HepG2 (cell line): Measurements from ENCODE around the gene PLK2. TPM values are rescaled to one million over a fixed set of nuclear protein-coding genes. Genes with fewer than 3 reads are reported as not detected.
A peak's percentile ranks its signal among the peaks of the same experiment; 100 is the strongest.

Experiments
- BORCS8-MEF2B ChIP-seq: sonication (generic); formaldehyde crosslinking; IDR thresholded peaks from 2 replicates; pipeline ENCODE4 v1.8.0; 2022; ENCODE audit warnings: mild to moderate bottlenecking, missing genetic modification reagents
- BRF2 ChIP-seq: sonication (generic); formaldehyde crosslinking; IDR thresholded peaks from 2 replicates; pipeline ENCODE4 v1.8.1; 2022; ENCODE audit warnings: mild to moderate bottlenecking, missing genetic modification reagents
- KDM1A ChIP-seq: IDR thresholded peaks from 2 replicates; pipeline ENCODE4 v1.6.1; 2016; ENCODE audit warnings: missing compliant biosample characterization
- KDM3A ChIP-seq: IDR thresholded peaks from 2 replicates; pipeline ENCODE4 v1.6.1; 2018; ENCODE audit warnings: low read depth, missing compliant biosample characterization
- KDM5B ChIP-seq: sonication (generic); formaldehyde crosslinking; IDR thresholded peaks from 2 replicates; pipeline ENCODE4 v1.4.0; 2020; ENCODE audit warnings: missing genetic modification reagents, mild to moderate bottlenecking, borderline replicate concordance
- MTF2 ChIP-seq: sonication (generic); formaldehyde crosslinking; IDR thresholded peaks from 2 replicates; pipeline ENCODE4 v1.5.0; 2020; ENCODE audit warnings: missing genetic modification reagents, borderline replicate concordance
- MYC ChIP-seq: sonication (generic); formaldehyde crosslinking; IDR thresholded peaks from 2 replicates; pipeline ENCODE4 v1.9.0; 2021; ENCODE audit warnings: missing genetic modification reagents, borderline replicate concordance
- NCOA1 ChIP-seq: sonication (generic); formaldehyde crosslinking; IDR thresholded peaks from 2 replicates; pipeline ENCODE4 v1.9.0; 2021; ENCODE audit warnings: missing genetic modification reagents
- NRL ChIP-seq: sonication (generic); formaldehyde crosslinking; IDR thresholded peaks from 2 replicates; pipeline ENCODE4 v1.5.0; 2020; ENCODE audit warnings: missing genetic modification reagents, mild to moderate bottlenecking, moderate library complexity, borderline replicate concordance
- POLR2G ChIP-seq: fragments of 200-400 bp; formaldehyde crosslinking; IDR thresholded peaks from 2 replicates; pipeline ENCODE4 v1.6.1; 2018; ENCODE audit warnings: mild to moderate bottlenecking, low read depth, low read length, moderate library complexity
- SALL2 ChIP-seq: sonication (generic); formaldehyde crosslinking; IDR thresholded peaks from 2 replicates; pipeline ENCODE4 v1.8.1; 2023; ENCODE audit warnings: mild to moderate bottlenecking, missing genetic modification reagents, inconsistent platforms
- SKI ChIP-seq: fragments of 450-650 bp; IDR thresholded peaks from one replicate; pipeline ENCODE4 v1.6.1; 2018; ENCODE audit warnings: mild to moderate bottlenecking; ENCODE audit not compliant: partially characterized antibody
- TFDP1 ChIP-seq: IDR thresholded peaks from 2 replicates; pipeline ENCODE4 v1.6.1; 2016; ENCODE audit warnings: missing compliant biosample characterization, missing genetic modification reagents, borderline replicate concordance
- ZFP36 ChIP-seq: fragments of 150-350 bp; IDR thresholded peaks from 2 replicates; pipeline ENCODE4 v1.6.1; 2018; ENCODE audit warnings: borderline replicate concordance, low read length, low read depth; ENCODE audit not compliant: partially characterized antibody
- ZNF512 ChIP-seq: sonication (generic); formaldehyde crosslinking; IDR thresholded peaks from 2 replicates; pipeline ENCODE4 v1.4.0; 2020; ENCODE audit warnings: mild to moderate bottlenecking, missing genetic modification reagents
- ZNF605 ChIP-seq: sonication (generic); formaldehyde crosslinking; IDR thresholded peaks from 2 replicates; pipeline ENCODE4 v1.8.0; 2022; ENCODE audit warnings: mild to moderate bottlenecking, missing genetic modification reagents
- ZNF740 ChIP-seq: sonication (generic); formaldehyde crosslinking; IDR thresholded peaks from 2 replicates; pipeline ENCODE4 v1.4.0; 2020; ENCODE audit warnings: missing genetic modification reagents
- polyA plus RNA-seq, 8 experiments: library from polyadenylated mRNA; depleted of rRNA in 3 of 8; stranded (reverse) in 7 of 8; unstranded in 1 of 8; fragments of >200 nt; fragmentation: Illumina TruSeq in 4 of 8; extraction: Trizol in 4 of 8; gene quantifications; 2 replicates each; pipeline versions ENCODE4 v1.2.1 to v1.2.3, GENCODE V29; 2011 to 2016; ENCODE audit warnings: low read depth in 4 of 8, missing spikeins in 1 of 8, mixed read lengths in 1 of 8; ENCODE audit not compliant: insufficient read depth in 1 of 8
- total RNA-seq, 5 experiments: library from RNA; depleted of rRNA; stranded (reverse); fragments of >200 nt; fragmentation: Illumina TruSeq; extraction: Trizol; gene quantifications; 2 replicates each; pipeline ENCODE4 v1.2.3, GENCODE V29; 2016; ENCODE audit warnings: low read depth in 1 of 5
- TF ChIP-seq, protein P1 (sequence below): sonication (generic); formaldehyde crosslinking; IDR thresholded peaks from 2 replicates; pipeline ENCODE4 v1.5.0; 2020; ENCODE audit warnings: missing genetic modification reagents, mild to moderate bottlenecking, borderline replicate concordance
- TF ChIP-seq, protein P2 (sequence below): sonication (generic); formaldehyde crosslinking; IDR thresholded peaks from 2 replicates; pipeline ENCODE4 v1.5.1; 2020; ENCODE audit warnings: missing genetic modification reagents, mild to moderate bottlenecking, borderline replicate concordance
- TF ChIP-seq, protein P3 (sequence below): sonication (generic); formaldehyde crosslinking; IDR thresholded peaks from 2 replicates; pipeline ENCODE4 v1.8.1; 2023; ENCODE audit warnings: mild to moderate bottlenecking, missing genetic modification reagents

The PLK2 gene
- total and polyA plus RNA-seq, 2 of the 13 experiments (the other 11 are each of a cell fraction or from before 2014, with no cell fraction given) = 9.6 to 29.6 TPM

DNA sequence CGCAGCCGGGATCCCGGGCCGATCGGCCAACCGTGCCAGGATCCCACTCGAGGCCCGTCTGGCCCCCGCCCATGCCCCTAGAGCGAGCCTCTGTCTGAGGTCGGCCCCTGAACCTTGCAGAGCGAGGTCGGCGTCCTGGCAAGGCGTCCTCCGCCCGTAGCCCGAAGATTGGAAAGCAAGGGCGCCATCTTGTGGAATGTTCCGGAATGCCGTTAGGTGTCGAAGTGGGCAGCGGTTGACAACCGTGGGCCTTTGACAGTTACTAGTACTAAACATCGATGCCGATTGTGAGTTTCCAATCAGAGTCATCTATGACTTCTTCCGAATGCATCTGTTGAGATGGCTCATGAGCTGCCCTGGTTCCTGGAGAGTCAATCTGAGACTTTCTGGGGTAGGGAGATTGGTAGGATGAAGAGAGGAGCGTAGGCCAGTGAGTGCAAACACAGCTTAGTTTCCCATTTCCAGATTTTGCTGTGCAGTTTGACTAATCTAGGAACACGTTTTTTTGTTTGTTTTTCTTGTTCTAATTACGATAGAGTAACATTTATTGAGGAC, 923 bp upstream of the PLK2 start (continued):
- 0 out of 2 replicates have a peak, but pooled peaks have one; percentile 26 for TF ChIP-seq ZNF740 (CRISPR knock-in tag)
- no peak for TF ChIP-seq KDM1A (CRISPR knock-in tag)
- peak; percentile 45; the same call in 1 of the 2 replicates for TF ChIP-seq TFDP1 (CRISPR knock-in tag)
- no peak for TF ChIP-seq MTF2 (CRISPR knock-in tag)
- TF ChIP-seq NCOA1 (CRISPR knock-in tag) = no peak
- TF ChIP-seq POLR2G = no peak
- TF ChIP-seq SALL2 (CRISPR knock-in tag) = no peak
- TF ChIP-seq, protein P1, sequence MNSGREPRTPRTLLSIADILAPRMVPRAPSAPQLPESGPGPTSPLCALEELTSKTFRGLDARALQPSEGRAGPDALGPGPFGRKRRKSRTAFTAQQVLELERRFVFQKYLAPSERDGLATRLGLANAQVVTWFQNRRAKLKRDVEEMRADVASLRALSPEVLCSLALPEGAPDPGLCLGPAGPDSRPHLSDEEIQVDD = no peak
- TF ChIP-seq NRL = 0 out of 2 replicates have a peak, but pooled peaks have one; percentile 9
- no peak for TF ChIP-seq ZFP36
- TF ChIP-seq SKI = no peak
- TF ChIP-seq MYC (CRISPR knock-in tag) = no peak
- TF ChIP-seq ZNF512 (CRISPR knock-in tag) = no peak
- TF ChIP-seq KDM5B (CRISPR knock-in tag) = no peak
- TF ChIP-seq, protein P2, sequence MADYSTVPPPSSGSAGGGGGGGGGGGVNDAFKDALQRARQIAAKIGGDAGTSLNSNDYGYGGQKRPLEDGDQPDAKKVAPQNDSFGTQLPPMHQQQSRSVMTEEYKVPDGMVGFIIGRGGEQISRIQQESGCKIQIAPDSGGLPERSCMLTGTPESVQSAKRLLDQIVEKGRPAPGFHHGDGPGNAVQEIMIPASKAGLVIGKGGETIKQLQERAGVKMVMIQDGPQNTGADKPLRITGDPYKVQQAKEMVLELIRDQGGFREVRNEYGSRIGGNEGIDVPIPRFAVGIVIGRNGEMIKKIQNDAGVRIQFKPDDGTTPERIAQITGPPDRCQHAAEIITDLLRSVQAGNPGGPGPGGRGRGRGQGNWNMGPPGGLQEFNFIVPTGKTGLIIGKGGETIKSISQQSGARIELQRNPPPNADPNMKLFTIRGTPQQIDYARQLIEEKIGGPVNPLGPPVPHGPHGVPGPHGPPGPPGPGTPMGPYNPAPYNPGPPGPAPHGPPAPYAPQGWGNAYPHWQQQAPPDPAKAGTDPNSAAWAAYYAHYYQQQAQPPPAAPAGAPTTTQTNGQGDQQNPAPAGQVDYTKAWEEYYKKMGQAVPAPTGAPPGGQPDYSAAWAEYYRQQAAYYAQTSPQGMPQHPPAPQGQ (CRISPR knock-in tag) = no peak
- no peak for TF ChIP-seq BRF2 (CRISPR knock-in tag)
- 0 out of 2 replicates have a peak, but pooled peaks have one; percentile 52 for TF ChIP-seq BORCS8-MEF2B (CRISPR knock-in tag)
- no peak for TF ChIP-seq ZNF605 (CRISPR knock-in tag)
- no peak for TF ChIP-seq KDM3A
- TF ChIP-seq, protein P3, sequence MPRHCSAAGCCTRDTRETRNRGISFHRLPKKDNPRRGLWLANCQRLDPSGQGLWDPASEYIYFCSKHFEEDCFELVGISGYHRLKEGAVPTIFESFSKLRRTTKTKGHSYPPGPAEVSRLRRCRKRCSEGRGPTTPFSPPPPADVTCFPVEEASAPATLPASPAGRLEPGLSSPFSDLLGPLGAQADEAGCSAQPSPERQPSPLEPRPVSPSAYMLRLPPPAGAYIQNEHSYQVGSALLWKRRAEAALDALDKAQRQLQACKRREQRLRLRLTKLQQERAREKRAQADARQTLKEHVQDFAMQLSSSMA = no peak
